OCI-LY7 (cell line): ENCODE results near the gene MID1. TPM values are rescaled to one million over a fixed set of nuclear protein-coding genes. Genes with fewer than 3 reads are reported as not detected.

ENCODE experiments used
- BruUV-seq: library from RNA; stranded (reverse); fragments of 400-500 nt; replicated peaks from 2 replicates; lab custom pipeline; 2021; lab: Mats Ljungman, UMichigan
- CTCF ChIA-PET: fragments of 300-600 bp; sonication (Branson Sonifier 250); formaldehyde crosslinking; loops from one replicate; lab custom pipeline; 2022; ENCODE audit warnings: antibody characterized with exemption; ENCODE audit not compliant: unreplicated experiment; lab: Charles Lee
- POLR2A ChIA-PET: fragments of 300-600 bp; sonication (Branson Sonifier 250); formaldehyde crosslinking; loops from one replicate; lab custom pipeline; 2022; ENCODE audit warnings: antibody characterized with exemption; lab: Charles Lee
- DNase-seq: peaks from one replicate; pipeline ENCODE4 v3.0.0-alpha.2; 2015; ENCODE audit warnings: low spot score
- H2AFZ ChIP-seq: fragments of 200-600 bp; sonication (generic), shearing (Covaris generic); 2 replicates; pipeline ENCODE4 v1.6.1; 2014; ENCODE audit warnings: mild to moderate bottlenecking, antibody characterized with exemption, low read length, moderate library complexity
- H3K27ac ChIP-seq: fragments of 200-600 bp; sonication (generic); 2 replicates; pipeline ENCODE4 v1.5.1; 2014; ENCODE audit warnings: mixed run types, low read depth, mild to moderate bottlenecking, moderate library complexity, low read length, inconsistent platforms; ENCODE audit not compliant: poor library complexity, severe bottlenecking
- H3K36me3 ChIP-seq: fragments of 200-600 bp; sonication (generic); 2 replicates; pipeline ENCODE4 v1.6.1; 2014; ENCODE audit warnings: mild to moderate bottlenecking, antibody characterized with exemption, low read length, moderate library complexity, mixed read lengths; ENCODE audit not compliant: insufficient read depth
- H3K4me1 ChIP-seq: fragments of 200-600 bp; sonication (generic); 2 replicates; pipeline ENCODE4 v1.5.1; 2014; ENCODE audit warnings: mild to moderate bottlenecking, low read length; ENCODE audit not compliant: insufficient read depth, poor library complexity, severe bottlenecking
- H3K4me2 ChIP-seq: fragments of 200-600 bp; sonication (generic); 2 replicates; pipeline ENCODE4 v1.6.1; 2014; ENCODE audit warnings: mild to moderate bottlenecking, low read length
- H3K4me3 ChIP-seq: fragments of 200-600 bp; sonication (generic); 2 replicates; pipeline ENCODE4 v1.5.1; 2014; ENCODE audit warnings: mild to moderate bottlenecking, low read depth, low read length; ENCODE audit not compliant: poor library complexity, severe bottlenecking
- H3K79me2 ChIP-seq: fragments of 200-600 bp; sonication (generic); 2 replicates; pipeline ENCODE4 v1.6.1; 2016; ENCODE audit warnings: low read depth, mild to moderate bottlenecking, low read length, moderate library complexity, mixed read lengths; ENCODE audit not compliant: insufficient read depth
- H3K9me2 ChIP-seq: fragments of 200-600 bp; sonication (generic); 2 replicates; pipeline ENCODE4 v1.6.1; 2016; ENCODE audit warnings: mild to moderate bottlenecking, low read length, mixed read lengths; ENCODE audit not compliant: insufficient read depth
- H3K9me3 ChIP-seq: fragments of 200-600 bp; sonication (generic); 2 replicates; pipeline ENCODE4 v1.6.1; 2014; ENCODE audit warnings: mild to moderate bottlenecking, mixed run types, low read length, mixed read lengths
- H4K20me1 ChIP-seq: fragments of 200-600 bp; sonication (generic); 2 replicates; pipeline ENCODE4 v1.6.1; 2014; ENCODE audit warnings: mild to moderate bottlenecking, antibody characterized with exemption, low read length, moderate library complexity, mixed read lengths; ENCODE audit not compliant: insufficient read depth
- CTCF ChIP-seq: fragments of 200-600 bp; sonication (generic); conservative IDR thresholded peaks from 2 replicates; pipeline ENCODE4 v1.5.1; 2014; ENCODE audit warnings: mild to moderate bottlenecking, antibody characterized with exemption, low read length, moderate library complexity, mixed read lengths
- EZH2phosphoT487 ChIP-seq: fragments of 200-600 bp; sonication (generic); IDR thresholded peaks from 2 replicates; pipeline ENCODE4 v1.6.1; 2018; ENCODE audit warnings: low read depth, borderline replicate concordance, mild to moderate bottlenecking, mixed run types, antibody characterized with exemption, low read length, moderate library complexity, mixed read lengths
- intact Hi-C: fragments of 100-400 bp; cut with micrococcal nuclease; formaldehyde crosslinking; loops from one replicate; pipeline ENCODE4 v1.10.0; 2022; ENCODE audit not compliant: unreplicated experiment
- total RNA-seq, 2 experiments: library from RNA; depleted of rRNA in 1 of 2; stranded (reverse); fragments of >200 nt in 1 of 2; shearing (Covaris generic) in 1 of 2; gene quantifications; 2 replicates each; pipeline ENCODE4 v1.2.3, GENCODE V29; 2014 to 2022

The MID1 gene
- total RNA-seq, 2 experiments from 2014 or later: 0.76 to 1.0 TPM

- no peaks in the 10 kb centered on the region for H3K4me1 ChIP-seq
- no peaks in the 10 kb centered on the region for H3K36me3 ChIP-seq
- no peak overlapping the region for H2AFZ ChIP-seq
- no peaks in the 10 kb centered on the region for H3K9me3 ChIP-seq
- no peak overlapping the region for H3K4me2 ChIP-seq
- no peak for TF ChIP-seq CTCF
- TF ChIP-seq EZH2phosphoT487: no peak
- no peaks in the 10 kb centered on the region for H3K79me2 ChIP-seq
- ChIA-PET POLR2A (no interaction called here), CTCF (no interaction called here)
- no peak for DNase-seq
- intact Hi-C loops: no loop called here
- no TSS peak for BruUV-seq
- H3K4me3 ChIP-seq: no peak overlapping the region
- no peaks in the 10 kb centered on the region for H4K20me1 ChIP-seq
- no peaks in the 10 kb centered on the region for H3K9me2 ChIP-seq
- no peak overlapping the region for H3K27ac ChIP-seq
Observed at GRCh38 chrX:10495677-10496076, 124.7 kb downstream of the MID1 start.

- Histone ChIP-seq H3K9me2 (no peaks in the 10 kb centered on the region), H3K4me1 (no peaks in the 10 kb centered on the region), H3K4me3 (no peak overlapping the region), H3K79me2 (no peaks in the 10 kb centered on the region), H3K9me3 (no peaks in the 10 kb centered on the region), H3K36me3 (no peaks in the 10 kb centered on the region), H3K27ac (no peak overlapping the region), H4K20me1 (no peaks in the 10 kb centered on the region), H3K4me2 (no peak overlapping the region), H2AFZ (no peak overlapping the region)
- ChIA-PET POLR2A (no interaction called here), CTCF (no interaction called here)
- intact Hi-C loops: no loop called here
- no peak for DNase-seq
- no TSS peak for BruUV-seq
- no peak for TF ChIP-seq CTCF
- TF ChIP-seq EZH2phosphoT487: no peak
Observed at GRCh38 chrX:10492250-10492649, 128.1 kb downstream of the MID1 start.

GRCh38 chrX:10486373-10486772 is 134.0 kb downstream of the MID1 start:
- no peak overlapping the region for H3K4me3 ChIP-seq
- DNase-seq: no peak
- no peaks in the 10 kb centered on the region for H3K9me2 ChIP-seq
- H2AFZ ChIP-seq: no peak overlapping the region
- no peak overlapping the region for H3K27ac ChIP-seq
- H4K20me1 ChIP-seq: no peaks in the 10 kb centered on the region
- ChIA-PET POLR2A (interaction anchor here (0.7 kb wide), 1 partner anchor 22 kb away, joined by 3 read pairs; no protein-coding TSS in a partner anchor), CTCF (no interaction called here)
- intact Hi-C loops: no loop called here
- H3K9me3 ChIP-seq: no peaks in the 10 kb centered on the region
- TF ChIP-seq CTCF (no peak), EZH2phosphoT487 (no peak)
- H3K4me1 ChIP-seq: no peaks in the 10 kb centered on the region
- BruUV-seq: no TSS peak
- no peak overlapping the region for H3K4me2 ChIP-seq
- H3K36me3 ChIP-seq: no peaks in the 10 kb centered on the region
- H3K79me2 ChIP-seq: no peaks in the 10 kb centered on the region
